ENCODE data around the gene CCNK.

The CCNK gene

GRCh38 chr14:99524091-99524661, 43.0 kb downstream of the CCNK start:
- H3K4me3 Mint-ChIP-seq: no peak overlapping the region
- H3K27ac Mint-ChIP-seq: no peak overlapping the region
- no peaks in the 10 kb centered on the region for H3K27me3 Mint-ChIP-seq (ENCODE audit: low read depth)
- peaks cover 2% of the 10 kb centered on the region for H3K4me1 Mint-ChIP-seq (ENCODE audit: low read depth)
- no peaks in the 10 kb centered on the region for H3K9me3 Mint-ChIP-seq
- DNase-seq (ENCODE audit: low spot score): no peak
- no peaks in the 10 kb centered on the region for H3K36me3 Mint-ChIP-seq (ENCODE audit: low read depth)

- DNase-seq (ENCODE audit: low spot score): no peak
- no peaks in the 10 kb centered on the region for H3K36me3 Mint-ChIP-seq (ENCODE audit: low read depth)
These were observed 43.8 kb downstream of the CCNK start for GRCh38 chr14:99524804-99525698.

GRCh38 chr14:99525699-99526080, 44.5 kb downstream of the CCNK start:
- Mint-ChIP-seq H3K4me3 (no peak overlapping the region), H3K9me3 (no peaks in the 10 kb centered on the region), H3K36me3 (ENCODE audit: low read depth) (no peaks in the 10 kb centered on the region), H3K4me1 (ENCODE audit: low read depth) (peaks cover 2% of the 10 kb centered on the region), H3K27ac (no peak overlapping the region), H3K27me3 (ENCODE audit: low read depth) (no peaks in the 10 kb centered on the region)
- no peak for DNase-seq (ENCODE audit: low spot score)

More at GRCh38 chr14:99524804-99525698, 43.8 kb downstream of the CCNK start:
- Mint-ChIP-seq H3K27ac (peak overlapping the region; percentile 89), H3K4me3 (peak overlapping the region; percentile 45), H3K27me3 (ENCODE audit: low read depth) (no peaks in the 10 kb centered on the region), H3K9me3 (no peaks in the 10 kb centered on the region), H3K4me1 (ENCODE audit: low read depth) (peaks cover 2% of the 10 kb centered on the region)

- Mint-ChIP-seq H3K27me3 (ENCODE audit: low read depth) (no peaks in the 10 kb centered on the region), H3K4me1 (ENCODE audit: low read depth) (peaks cover 2% of the 10 kb centered on the region), H3K36me3 (ENCODE audit: low read depth) (no peaks in the 10 kb centered on the region), H3K27ac (no peak overlapping the region), H3K9me3 (no peaks in the 10 kb centered on the region), H3K4me3 (no peak overlapping the region)
- DNase-seq (ENCODE audit: low spot score): no peak
These were observed 45.8 kb downstream of the CCNK start for GRCh38 chr14:99527026-99527425.

- no peak overlapping the region for H3K27ac Mint-ChIP-seq
- H3K9me3 Mint-ChIP-seq: no peaks in the 10 kb centered on the region
- no peaks in the 10 kb centered on the region for H3K36me3 Mint-ChIP-seq (ENCODE audit: low read depth)
- DNase-seq (ENCODE audit: low spot score): no peak
- no peak overlapping the region for H3K4me3 Mint-ChIP-seq
- H3K27me3 Mint-ChIP-seq (ENCODE audit: low read depth): no peaks in the 10 kb centered on the region
- peaks cover 2% of the 10 kb centered on the region for H3K4me1 Mint-ChIP-seq (ENCODE audit: low read depth)
These were observed 46.3 kb downstream of the CCNK start for GRCh38 chr14:99527427-99528076.

GRCh38 chr14:99529899-99530298, 48.7 kb downstream of the CCNK start:
- Mint-ChIP-seq H3K4me1 (ENCODE audit: low read depth) (peaks cover 2% of the 10 kb centered on the region), H3K4me3 (no peak overlapping the region), H3K27me3 (ENCODE audit: low read depth) (no peaks in the 10 kb centered on the region), H3K36me3 (ENCODE audit: low read depth) (no peaks in the 10 kb centered on the region), H3K27ac (no peak overlapping the region), H3K9me3 (no peaks in the 10 kb centered on the region)
- DNase-seq (ENCODE audit: low spot score): no peak

- Mint-ChIP-seq H3K4me1 (ENCODE audit: low read depth) (no peaks in the 10 kb centered on the region), H3K9me3 (no peaks in the 10 kb centered on the region), H3K36me3 (ENCODE audit: low read depth) (no peaks in the 10 kb centered on the region), H3K4me3 (no peak overlapping the region), H3K27ac (no peak overlapping the region), H3K27me3 (ENCODE audit: low read depth) (no peaks in the 10 kb centered on the region)
- DNase-seq (ENCODE audit: low spot score): no peak
These were observed 49.4 kb downstream of the CCNK start for GRCh38 chr14:99530407-99531155.

GRCh38 chr14:99531251-99532096, 50.3 kb downstream of the CCNK start:
- no peaks in the 10 kb centered on the region for H3K9me3 Mint-ChIP-seq
- DNase-seq (ENCODE audit: low spot score): no peak
- H3K36me3 Mint-ChIP-seq (ENCODE audit: low read depth): no peaks in the 10 kb centered on the region
- H3K27me3 Mint-ChIP-seq (ENCODE audit: low read depth): no peaks in the 10 kb centered on the region
- H3K4me3 Mint-ChIP-seq: no peak overlapping the region
- H3K4me1 Mint-ChIP-seq (ENCODE audit: low read depth): no peaks in the 10 kb centered on the region
- no peak overlapping the region for H3K27ac Mint-ChIP-seq

GRCh38 chr14:99532310-99532709, 51.1 kb downstream of the CCNK start:
- H3K27me3 Mint-ChIP-seq (ENCODE audit: low read depth): no peaks in the 10 kb centered on the region
- H3K4me1 Mint-ChIP-seq (ENCODE audit: low read depth): no peaks in the 10 kb centered on the region
- no peaks in the 10 kb centered on the region for H3K9me3 Mint-ChIP-seq
- no peak overlapping the region for H3K27ac Mint-ChIP-seq
- no peaks in the 10 kb centered on the region for H3K36me3 Mint-ChIP-seq (ENCODE audit: low read depth)
- DNase-seq (ENCODE audit: low spot score): no peak
- no peak overlapping the region for H3K4me3 Mint-ChIP-seq

- no peak for DNase-seq (ENCODE audit: low spot score)
- no peak overlapping the region for H3K27ac Mint-ChIP-seq
- no peaks in the 10 kb centered on the region for H3K36me3 Mint-ChIP-seq (ENCODE audit: low read depth)
- no peaks in the 10 kb centered on the region for H3K9me3 Mint-ChIP-seq
- no peaks in the 10 kb centered on the region for H3K27me3 Mint-ChIP-seq (ENCODE audit: low read depth)
- no peak overlapping the region for H3K4me3 Mint-ChIP-seq
- no peaks in the 10 kb centered on the region for H3K4me1 Mint-ChIP-seq (ENCODE audit: low read depth)
These were observed 53.1 kb downstream of the CCNK start for GRCh38 chr14:99534333-99534732.

GRCh38 chr14:99534863-99535262, 53.7 kb downstream of the CCNK start:
- DNase-seq (ENCODE audit: low spot score): no peak
- Mint-ChIP-seq H3K27ac (no peak overlapping the region), H3K9me3 (no peaks in the 10 kb centered on the region), H3K36me3 (ENCODE audit: low read depth) (no peaks in the 10 kb centered on the region), H3K4me1 (ENCODE audit: low read depth) (no peaks in the 10 kb centered on the region), H3K4me3 (no peak overlapping the region), H3K27me3 (ENCODE audit: low read depth) (no peaks in the 10 kb centered on the region)

- Mint-ChIP-seq H3K4me3 (no peak overlapping the region), H3K9me3 (no peaks in the 10 kb centered on the region), H3K36me3 (ENCODE audit: low read depth) (no peaks in the 10 kb centered on the region), H3K27me3 (ENCODE audit: low read depth) (no peaks in the 10 kb centered on the region), H3K4me1 (ENCODE audit: low read depth) (no peaks in the 10 kb centered on the region), H3K27ac (no peak overlapping the region)
- DNase-seq (ENCODE audit: low spot score): no peak
These were observed 54.2 kb downstream of the CCNK start for GRCh38 chr14:99535448-99535847.
